DND-41 (cell line): ENCODE measurements around the gene ZBED5.

Experiments used
- ATAC-seq: fragments of 200-7000 bp; cut with Tn5 transposase; 3 replicates; pipeline ENCODE4 v1.9.1; 2021; ENCODE audit warnings: low read depth; ENCODE audit not compliant: insufficient read depth
- DNase-seq: peaks from one replicate; pipeline ENCODE4 v3.0.0-alpha.2; 2020
- H2AFZ ChIP-seq: 2 replicates; pipeline ENCODE4 v1.6.0; 2012; ENCODE audit warnings: low read depth, low read length
- H3K27ac ChIP-seq: 2 replicates; pipeline ENCODE4 v1.5.1; 2012; ENCODE audit warnings: low read length, inconsistent platforms
- H3K27me3 ChIP-seq: fragments of 200-600 bp; sonication (generic); 2 replicates; pipeline ENCODE4 v1.6.0; 2012; ENCODE audit warnings: low read length, mild to moderate bottlenecking, inconsistent platforms; ENCODE audit not compliant: insufficient read depth, poor library complexity
- H3K36me3 ChIP-seq: 2 replicates; pipeline ENCODE4 v1.5.1; 2012; ENCODE audit warnings: low read length, inconsistent platforms; ENCODE audit not compliant: insufficient read depth
- H3K4me1 ChIP-seq: 2 replicates; pipeline ENCODE4 v1.5.1; 2012; ENCODE audit warnings: mild to moderate bottlenecking, low read length; ENCODE audit not compliant: insufficient read depth
- H3K4me2 ChIP-seq: 2 replicates; pipeline ENCODE4 v1.6.0; 2012; ENCODE audit warnings: mild to moderate bottlenecking, moderate library complexity, low read length, inconsistent platforms; ENCODE audit not compliant: insufficient read depth
- H3K4me3 ChIP-seq, 2 experiments: fragments of 200-600 bp in 1 of 2; shearing (Covaris generic) in 1 of 2; 2 replicates each; pipeline ENCODE4 v1.5.1; 2012 to 2016; ENCODE audit warnings: inconsistent platforms in 2 of 2, low read length in 2 of 2, mild to moderate bottlenecking in 2 of 2, low read depth in 1 of 2, moderate library complexity in 1 of 2
- H3K79me2 ChIP-seq: 2 replicates; pipeline ENCODE4 v1.6.0; 2012; ENCODE audit warnings: low read length, inconsistent platforms; ENCODE audit not compliant: insufficient read depth
- H3K9ac ChIP-seq: 2 replicates; pipeline ENCODE4 v1.6.0; 2012; ENCODE audit warnings: low read depth, mild to moderate bottlenecking, inconsistent platforms, low read length, moderate library complexity
- H3K9me3 ChIP-seq: 2 replicates; pipeline ENCODE4 v1.5.1; 2012; ENCODE audit warnings: low read length, moderate library complexity, mild to moderate bottlenecking, inconsistent platforms; ENCODE audit not compliant: insufficient read depth, severe bottlenecking
- H4K20me1 ChIP-seq: 2 replicates; pipeline ENCODE4 v1.6.0; 2012; ENCODE audit warnings: low read length; ENCODE audit not compliant: insufficient read depth
- CTCF ChIP-seq: IDR thresholded peaks from 2 replicates; pipeline ENCODE4 v1.5.1; 2012; ENCODE audit warnings: borderline replicate concordance, low read length, moderate library complexity, mild to moderate bottlenecking; ENCODE audit not compliant: poor library complexity, severe bottlenecking; ENCODE audit errors: extremely low read depth
- EZH2 ChIP-seq: IDR thresholded peaks from 3 replicates; pipeline ENCODE4 v1.6.1; 2012; ENCODE audit warnings: borderline replicate concordance, low read depth, mild to moderate bottlenecking, moderate library complexity, low read length, inconsistent platforms; ENCODE audit not compliant: severe bottlenecking

The ZBED5 gene

DNA sequence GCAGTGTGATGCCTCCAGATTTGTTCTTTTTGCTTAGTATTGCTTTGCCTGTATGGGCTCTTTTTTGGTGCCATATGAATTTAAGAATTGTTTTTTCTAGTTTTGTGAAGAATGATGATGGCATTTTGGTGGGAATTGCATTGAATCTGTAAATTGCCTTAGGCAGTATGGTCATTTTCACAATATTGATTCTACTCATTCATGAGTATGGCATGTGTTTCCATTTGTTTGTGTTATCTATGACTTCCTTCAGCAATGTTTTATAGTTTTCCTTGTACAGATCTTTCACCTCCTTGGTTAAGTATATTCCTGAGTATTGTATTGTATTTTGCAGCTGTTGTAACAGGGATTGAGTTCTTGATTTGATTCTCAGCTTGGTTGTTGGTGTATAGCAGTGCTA is 18.3 kb upstream of the ZBED5 start:
- Histone ChIP-seq H4K20me1 (no peaks in the 10 kb centered on the region), H3K4me3 (no peak overlapping the region), H2AFZ (no peak overlapping the region), H3K27me3 (no peaks in the 10 kb centered on the region), H3K9me3 (peaks cover 12% of the 10 kb centered on the region), H3K27ac (no peak overlapping the region), H3K79me2 (no peaks in the 10 kb centered on the region), H3K9ac (no peak overlapping the region), H3K4me2 (no peak overlapping the region), H3K4me1 (peaks cover 7% of the 10 kb centered on the region), H3K36me3 (no peaks in the 10 kb centered on the region)
- no peak for TF ChIP-seq CTCF
- TF ChIP-seq EZH2 = no peak
- no peak for ATAC-seq
- DNase-seq = no peak

GRCh38 chr11:10875430-10876021 is 17.7 kb upstream of the ZBED5 start:
- Histone ChIP-seq H4K20me1 (no peaks in the 10 kb centered on the region), H3K79me2 (no peaks in the 10 kb centered on the region), H3K4me1 (peaks cover 7% of the 10 kb centered on the region), H2AFZ (no peak overlapping the region), H3K27me3 (no peaks in the 10 kb centered on the region), H3K27ac (no peak overlapping the region), H3K9me3 (peaks cover 12% of the 10 kb centered on the region), H3K4me3 (no peak overlapping the region), H3K36me3 (no peaks in the 10 kb centered on the region), H3K4me2 (no peak overlapping the region), H3K9ac (no peak overlapping the region)
- DNase-seq (no peak), ATAC-seq (no peak)
- no peak for TF ChIP-seq EZH2
- TF ChIP-seq CTCF = no peak

- DNase-seq = no peak
Observed at GRCh38 chr11:10872097-10872496, 14.2 kb upstream of the ZBED5 start.

More at GRCh38 chr11:10872097-10872496, 14.2 kb upstream of the ZBED5 start:
- H4K20me1 ChIP-seq = no peaks in the 10 kb centered on the region
- no peak overlapping the region for H3K4me3 ChIP-seq
- H3K4me2 ChIP-seq = no peak overlapping the region
- H3K9me3 ChIP-seq = peaks cover 12% of the 10 kb centered on the region
- no peaks in the 10 kb centered on the region for H3K4me1 ChIP-seq
- H3K9ac ChIP-seq = no peak overlapping the region
- H3K27ac ChIP-seq = no peak overlapping the region
- TF ChIP-seq EZH2 (no peak), CTCF (no peak)
- H2AFZ ChIP-seq = no peak overlapping the region
- ATAC-seq = no peak
- H3K79me2 ChIP-seq = no peaks in the 10 kb centered on the region
- H3K27me3 ChIP-seq = no peaks in the 10 kb centered on the region
- no peaks in the 10 kb centered on the region for H3K36me3 ChIP-seq
